ENCODE measurements around the gene TNFRSF19.

Gene TNFRSF19

GRCh38 chr13:23722726-23723453, 152.7 kb downstream of the TNFRSF19 start:
- DNase-seq (ENCODE audit: low read depth), result no peak

- DNase-seq (ENCODE audit: low read depth), result no peak
Observed at GRCh38 chr13:23723471-23723870, 153.3 kb downstream of the TNFRSF19 start.

- DNase-seq (ENCODE audit: low read depth), result no peak
Observed at GRCh38 chr13:23724196-23724970, 154.2 kb downstream of the TNFRSF19 start.
